ENCODE data around the gene FAF1.

FAF1 gene

GRCh38 chr1:50667710-50668356 is 292.2 kb downstream of the FAF1 start:
- no peaks in the 10 kb centered on the region for H3K4me1 ChIP-seq

GRCh38 chr1:50667272-50667671 is 292.8 kb downstream of the FAF1 start:
- Histone ChIP-seq H3K4me3 (ENCODE audit: low read depth, low read length) (no peak overlapping the region), H3K27ac (peak overlapping the region; percentile 77)
- TF ChIP-seq, protein P1, sequence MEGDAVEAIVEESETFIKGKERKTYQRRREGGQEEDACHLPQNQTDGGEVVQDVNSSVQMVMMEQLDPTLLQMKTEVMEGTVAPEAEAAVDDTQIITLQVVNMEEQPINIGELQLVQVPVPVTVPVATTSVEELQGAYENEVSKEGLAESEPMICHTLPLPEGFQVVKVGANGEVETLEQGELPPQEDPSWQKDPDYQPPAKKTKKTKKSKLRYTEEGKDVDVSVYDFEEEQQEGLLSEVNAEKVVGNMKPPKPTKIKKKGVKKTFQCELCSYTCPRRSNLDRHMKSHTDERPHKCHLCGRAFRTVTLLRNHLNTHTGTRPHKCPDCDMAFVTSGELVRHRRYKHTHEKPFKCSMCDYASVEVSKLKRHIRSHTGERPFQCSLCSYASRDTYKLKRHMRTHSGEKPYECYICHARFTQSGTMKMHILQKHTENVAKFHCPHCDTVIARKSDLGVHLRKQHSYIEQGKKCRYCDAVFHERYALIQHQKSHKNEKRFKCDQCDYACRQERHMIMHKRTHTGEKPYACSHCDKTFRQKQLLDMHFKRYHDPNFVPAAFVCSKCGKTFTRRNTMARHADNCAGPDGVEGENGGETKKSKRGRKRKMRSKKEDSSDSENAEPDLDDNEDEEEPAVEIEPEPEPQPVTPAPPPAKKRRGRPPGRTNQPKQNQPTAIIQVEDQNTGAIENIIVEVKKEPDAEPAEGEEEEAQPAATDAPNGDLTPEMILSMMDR (IDR thresholded peaks at IDR 0.05), result no peak

More at GRCh38 chr1:50667710-50668356, 292.2 kb downstream of the FAF1 start:
- no peak overlapping the region for H3K9ac ChIP-seq
- no peaks in the 10 kb centered on the region for H3K36me3 ChIP-seq (ENCODE audit: control insufficient read depth, insufficient read depth, low read length)
- no peak overlapping the region for H2AFZ ChIP-seq
- no peaks in the 10 kb centered on the region for H3K9me3 ChIP-seq (ENCODE audit: control insufficient read depth, low read length)
- H3K27ac ChIP-seq, result peak overlapping the region; percentile 77
- no peak overlapping the region for H3K4me2 ChIP-seq (ENCODE audit: low read length)
- H3K27me3 ChIP-seq (ENCODE audit: control insufficient read depth, insufficient read depth, low read length), result no peaks in the 10 kb centered on the region
- TF ChIP-seq, protein P1 (IDR thresholded peaks at IDR 0.05), result no peak
- H3K79me2 ChIP-seq, result no peaks in the 10 kb centered on the region
- no peak overlapping the region for H3K4me3 ChIP-seq (ENCODE audit: low read depth, low read length)

GRCh38 chr1:50666849-50667248 is 293.2 kb downstream of the FAF1 start:
- no peaks in the 10 kb centered on the region for H3K79me2 ChIP-seq
- H3K36me3 ChIP-seq (ENCODE audit: control insufficient read depth, insufficient read depth, low read length), result no peaks in the 10 kb centered on the region
- no peak overlapping the region for H3K9ac ChIP-seq
- H3K4me2 ChIP-seq (ENCODE audit: low read length), result peak overlapping the region; percentile 22
- H3K27ac ChIP-seq, result peak overlapping the region; percentile 77
- H3K4me1 ChIP-seq, result no peaks in the 10 kb centered on the region
- no peaks in the 10 kb centered on the region for H3K9me3 ChIP-seq (ENCODE audit: control insufficient read depth, low read length)
- H2AFZ ChIP-seq, result no peak overlapping the region
- TF ChIP-seq, protein P1 (IDR thresholded peaks at IDR 0.05), result no peak
- H3K27me3 ChIP-seq (ENCODE audit: control insufficient read depth, insufficient read depth, low read length), result no peaks in the 10 kb centered on the region
- no peak overlapping the region for H3K4me3 ChIP-seq (ENCODE audit: low read depth, low read length)

More at GRCh38 chr1:50667272-50667671, 292.8 kb downstream of the FAF1 start:
- H3K79me2 ChIP-seq, result no peaks in the 10 kb centered on the region
- no peaks in the 10 kb centered on the region for H3K4me1 ChIP-seq
- H3K4me2 ChIP-seq (ENCODE audit: low read length), result peak overlapping the region; percentile 22
- H3K9ac ChIP-seq, result no peak overlapping the region
- no peak overlapping the region for H2AFZ ChIP-seq
- no peaks in the 10 kb centered on the region for H3K36me3 ChIP-seq (ENCODE audit: control insufficient read depth, insufficient read depth, low read length)
- H3K27me3 ChIP-seq (ENCODE audit: control insufficient read depth, insufficient read depth, low read length), result no peaks in the 10 kb centered on the region
- no peaks in the 10 kb centered on the region for H3K9me3 ChIP-seq (ENCODE audit: control insufficient read depth, low read length)

DNA sequence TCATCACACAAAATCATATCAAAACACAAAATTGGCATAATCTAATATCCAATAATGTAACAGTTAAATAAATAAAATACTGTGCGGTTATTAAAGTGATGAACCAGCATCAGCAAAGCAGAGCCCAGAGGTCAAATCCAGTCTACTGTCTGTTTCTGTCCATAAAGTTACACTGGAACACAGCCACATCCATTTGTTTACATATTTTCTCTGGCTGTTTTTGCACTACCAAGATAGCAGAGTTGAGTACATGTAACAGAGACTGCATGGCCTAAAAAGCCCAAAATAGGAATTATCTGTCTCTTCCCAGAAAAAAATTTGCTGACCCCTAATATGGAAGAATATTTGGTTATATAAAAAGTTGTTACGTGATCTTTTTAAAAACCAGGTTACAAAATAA is 294.7 kb downstream of the FAF1 start:
- Histone ChIP-seq H2AFZ (no peak overlapping the region), H3K9me3 (ENCODE audit: control insufficient read depth, low read length) (no peaks in the 10 kb centered on the region), H3K4me3 (ENCODE audit: low read depth, low read length) (peak overlapping the region; percentile 7), H3K9ac (no peak overlapping the region), H3K4me2 (ENCODE audit: low read length) (peak overlapping the region; percentile 3), H3K4me1 (no peaks in the 10 kb centered on the region), H3K27ac (peak overlapping the region; percentile 77), H3K36me3 (ENCODE audit: control insufficient read depth, insufficient read depth, low read length) (no peaks in the 10 kb centered on the region), H3K79me2 (no peaks in the 10 kb centered on the region), H3K27me3 (ENCODE audit: control insufficient read depth, insufficient read depth, low read length) (no peaks in the 10 kb centered on the region)
- TF ChIP-seq, protein P1 (IDR thresholded peaks at IDR 0.05), result no peak

DNA sequence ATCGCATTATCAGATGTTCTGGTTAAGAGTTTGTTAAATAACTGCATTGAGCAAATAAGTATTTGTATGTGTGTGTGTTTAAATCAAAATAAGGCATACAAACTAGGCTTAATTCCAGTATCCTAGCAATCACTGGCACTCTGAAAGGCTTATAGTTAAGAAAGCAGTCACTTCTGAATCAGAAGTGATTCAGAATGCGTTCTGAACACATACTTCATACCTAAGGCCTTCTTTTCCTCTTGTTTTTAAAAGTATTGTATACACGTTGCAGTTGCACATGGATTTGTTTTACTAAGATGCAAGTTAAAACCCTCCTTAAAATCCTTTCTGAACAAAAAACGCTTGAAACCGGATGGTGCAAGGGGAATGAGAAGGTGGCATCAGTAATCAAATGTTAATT is 298.4 kb downstream of the FAF1 start:
- Histone ChIP-seq H3K4me3 (ENCODE audit: low read depth, low read length) (no peak overlapping the region), H3K4me1 (no peaks in the 10 kb centered on the region), H2AFZ (no peak overlapping the region), H3K27ac (no peak overlapping the region), H3K9ac (no peak overlapping the region), H3K9me3 (ENCODE audit: control insufficient read depth, low read length) (no peaks in the 10 kb centered on the region), H3K27me3 (ENCODE audit: control insufficient read depth, insufficient read depth, low read length) (no peaks in the 10 kb centered on the region), H3K4me2 (ENCODE audit: low read length) (no peak overlapping the region), H3K36me3 (ENCODE audit: control insufficient read depth, insufficient read depth, low read length) (no peaks in the 10 kb centered on the region), H3K79me2 (no peaks in the 10 kb centered on the region)
- TF ChIP-seq, protein P1 (IDR thresholded peaks at IDR 0.05), result no peak

Measured in parathyroid adenoma (tissue), 2 donors.